ENCODE results near the gene GAS7.
A peak's percentile ranks its signal among the peaks of the same experiment; 100 is the strongest.

The GAS7 gene

GRCh38 chr17:10205549-10206185, 7.3 kb upstream of the GAS7 start:
- in situ Hi-C loops (cut with MboI; ENCODE audit: low sequenced_read_pairs, unreplicated experiment): no loop called here
- TF ChIP-seq, protein P1, sequence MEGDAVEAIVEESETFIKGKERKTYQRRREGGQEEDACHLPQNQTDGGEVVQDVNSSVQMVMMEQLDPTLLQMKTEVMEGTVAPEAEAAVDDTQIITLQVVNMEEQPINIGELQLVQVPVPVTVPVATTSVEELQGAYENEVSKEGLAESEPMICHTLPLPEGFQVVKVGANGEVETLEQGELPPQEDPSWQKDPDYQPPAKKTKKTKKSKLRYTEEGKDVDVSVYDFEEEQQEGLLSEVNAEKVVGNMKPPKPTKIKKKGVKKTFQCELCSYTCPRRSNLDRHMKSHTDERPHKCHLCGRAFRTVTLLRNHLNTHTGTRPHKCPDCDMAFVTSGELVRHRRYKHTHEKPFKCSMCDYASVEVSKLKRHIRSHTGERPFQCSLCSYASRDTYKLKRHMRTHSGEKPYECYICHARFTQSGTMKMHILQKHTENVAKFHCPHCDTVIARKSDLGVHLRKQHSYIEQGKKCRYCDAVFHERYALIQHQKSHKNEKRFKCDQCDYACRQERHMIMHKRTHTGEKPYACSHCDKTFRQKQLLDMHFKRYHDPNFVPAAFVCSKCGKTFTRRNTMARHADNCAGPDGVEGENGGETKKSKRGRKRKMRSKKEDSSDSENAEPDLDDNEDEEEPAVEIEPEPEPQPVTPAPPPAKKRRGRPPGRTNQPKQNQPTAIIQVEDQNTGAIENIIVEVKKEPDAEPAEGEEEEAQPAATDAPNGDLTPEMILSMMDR (IDR thresholded peaks at IDR 0.05; ENCODE audit: borderline replicate concordance, control extremely low read depth, extremely low read depth, insufficient read depth, missing control alignments): no peak
- DNase-seq (ENCODE audit: low spot score): no peak

DNA sequence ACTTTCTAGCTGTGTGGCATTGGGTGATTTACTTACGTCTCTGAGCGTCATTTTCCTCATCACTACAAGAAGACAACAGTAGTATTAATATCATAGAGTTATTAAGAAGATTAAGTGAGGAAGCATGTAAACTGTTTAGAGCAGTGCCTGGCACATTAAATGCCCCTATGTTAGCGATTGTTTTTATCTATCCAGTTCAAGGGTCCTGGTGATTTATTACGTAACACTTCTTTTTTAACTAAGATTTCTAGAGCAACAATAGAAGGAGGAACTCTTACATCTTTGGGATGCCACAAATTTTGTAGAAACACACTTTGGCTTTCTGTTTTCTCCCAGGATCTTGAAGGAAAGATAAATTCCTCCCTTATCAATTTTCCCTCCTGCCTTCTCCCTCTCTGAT, 3.3 kb upstream of the GAS7 start:
- in situ Hi-C loops (cut with MboI; ENCODE audit: low sequenced_read_pairs, unreplicated experiment): no loop called here
- TF ChIP-seq, protein P1 (IDR thresholded peaks at IDR 0.05; ENCODE audit: borderline replicate concordance, control extremely low read depth, extremely low read depth, insufficient read depth, missing control alignments): no peak

DNA sequence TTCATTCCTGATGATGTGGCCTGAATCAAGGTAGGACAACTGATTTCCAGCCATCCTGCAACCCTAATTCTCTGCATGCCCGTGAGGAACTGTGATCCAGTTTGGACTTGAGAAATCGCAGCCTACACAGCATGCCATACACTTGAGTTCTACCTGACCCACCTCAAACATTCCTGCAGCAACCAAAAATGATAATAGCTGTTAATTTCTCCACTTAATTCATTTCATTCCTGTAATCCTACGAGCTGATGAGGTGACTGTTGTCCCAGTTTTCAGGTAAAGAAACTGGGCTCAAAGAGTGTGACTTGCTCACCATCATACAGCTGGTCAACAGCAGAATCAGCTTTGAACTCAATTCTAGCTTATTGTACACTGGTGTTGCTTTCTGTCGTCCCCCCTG, 2.2 kb upstream of the GAS7 start:
- in situ Hi-C loops (cut with MboI; ENCODE audit: low sequenced_read_pairs, unreplicated experiment): no loop called here
- DNase-seq (ENCODE audit: low spot score): no peak
- TF ChIP-seq, protein P1 (IDR thresholded peaks at IDR 0.05; ENCODE audit: borderline replicate concordance, control extremely low read depth, extremely low read depth, insufficient read depth, missing control alignments): no peak

More for the DNA sequence above, 3.3 kb upstream of the GAS7 start:
- DNase-seq (ENCODE audit: low spot score): no peak

DNA sequence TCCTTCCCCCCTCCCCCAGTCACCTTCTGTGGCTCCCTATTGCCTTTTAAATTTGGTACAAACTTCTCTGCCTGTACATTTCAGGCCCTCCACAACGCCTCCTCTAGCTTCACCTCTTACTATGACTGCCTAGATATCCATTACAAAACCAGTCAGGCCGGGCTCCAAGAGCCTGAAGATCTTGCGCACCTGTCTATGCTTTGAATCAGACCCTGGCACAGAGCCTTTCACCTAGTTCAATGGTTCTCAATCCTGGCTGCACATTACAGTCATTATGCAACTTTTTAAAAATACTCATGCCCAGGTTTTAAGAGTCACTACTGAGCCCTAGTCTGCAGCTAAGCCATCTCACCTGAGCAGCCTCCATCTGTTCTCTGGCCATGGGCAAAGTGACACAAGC, 1.6 kb upstream of the GAS7 start:
- no peak for DNase-seq (ENCODE audit: low spot score)
- TF ChIP-seq, protein P1 (IDR thresholded peaks at IDR 0.05; ENCODE audit: borderline replicate concordance, control extremely low read depth, extremely low read depth, insufficient read depth, missing control alignments): no peak

DNA sequence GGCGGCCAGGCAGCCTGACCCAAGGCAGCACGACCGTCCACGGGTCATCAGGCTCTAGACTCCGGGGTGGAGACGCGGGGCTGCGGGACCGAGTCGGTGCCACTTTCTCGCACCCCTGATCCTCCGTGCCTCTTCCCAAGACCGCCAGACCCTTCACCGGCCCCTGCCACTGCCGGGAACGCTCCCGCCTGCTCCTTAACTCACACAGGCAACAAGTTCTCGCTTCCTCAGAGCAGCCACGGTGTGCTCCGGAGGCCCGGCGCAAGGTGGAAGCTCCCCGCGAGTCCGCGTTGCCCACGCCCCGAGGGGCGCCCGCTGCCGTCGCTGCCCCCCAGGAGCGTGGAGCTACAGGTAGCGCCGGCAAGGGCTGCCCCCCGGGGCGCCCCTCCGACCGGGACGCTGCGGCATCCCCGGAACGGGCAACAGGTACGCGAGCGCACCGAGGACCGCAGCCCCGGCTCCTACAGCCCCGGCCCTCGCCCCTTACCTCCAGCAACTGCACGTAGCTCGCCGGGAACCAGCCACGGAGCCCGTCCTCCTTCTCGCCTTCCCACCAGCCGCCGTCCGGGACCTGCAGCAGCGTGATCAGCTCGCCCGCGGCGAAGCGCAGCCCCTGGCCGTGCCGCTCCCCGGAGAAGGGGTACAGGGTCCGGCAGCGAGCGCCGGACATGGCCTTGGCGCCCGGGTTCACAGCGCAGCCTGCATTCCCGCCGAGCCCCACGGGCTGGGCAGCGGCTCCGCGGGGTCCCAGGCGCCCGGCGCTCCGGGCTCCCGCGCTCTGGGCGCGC, 491 bp downstream of the GAS7 start:
- DNase-seq (ENCODE audit: low spot score): peak; percentile 45
- in situ Hi-C loops (cut with MboI; ENCODE audit: low sequenced_read_pairs, unreplicated experiment): no loop called here

More for the DNA sequence above, 1.6 kb upstream of the GAS7 start:
- in situ Hi-C loops (cut with MboI; ENCODE audit: low sequenced_read_pairs, unreplicated experiment): no loop called here

DNA sequence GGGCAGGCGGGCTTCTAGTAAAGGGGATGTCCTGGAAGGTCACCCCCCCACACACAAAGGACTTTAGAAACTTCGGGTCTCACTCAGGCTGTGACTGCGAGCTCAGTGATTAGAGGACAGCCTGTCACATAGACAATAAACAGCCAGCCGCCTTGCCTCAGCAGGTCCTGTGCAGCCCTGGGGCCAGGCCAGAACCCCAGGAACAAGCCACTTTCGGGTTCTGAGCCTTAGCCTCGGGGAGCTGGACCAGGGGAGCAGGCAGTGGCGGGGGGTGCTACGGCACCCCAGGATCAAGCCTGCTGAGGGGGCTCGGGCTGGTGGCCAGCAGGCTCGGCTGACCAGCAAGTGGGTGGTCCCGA, 1.1 kb downstream of the GAS7 start:
- DNase-seq (ENCODE audit: low spot score): no peak
- in situ Hi-C loops (cut with MboI; ENCODE audit: low sequenced_read_pairs, unreplicated experiment): no loop called here
- TF ChIP-seq, protein P1 (IDR thresholded peaks at IDR 0.05; ENCODE audit: borderline replicate concordance, control extremely low read depth, extremely low read depth, insufficient read depth, missing control alignments): no peak

More for the DNA sequence above, 491 bp downstream of the GAS7 start:
- TF ChIP-seq, protein P1 (IDR thresholded peaks at IDR 0.05; ENCODE audit: borderline replicate concordance, control extremely low read depth, extremely low read depth, insufficient read depth, missing control alignments): no peak
